HEK293 (cell line): Measurements from ENCODE around the gene PBXIP1.

Experiments used
- ZNF561 ChIP-seq: fragments of 450-650 bp; IDR thresholded peaks from 2 replicates; pipeline ENCODE4 v1.5.1; 2018; ENCODE audit warnings: missing biosample characterization, missing genetic modification characterization, borderline replicate concordance
- TF ChIP-seq, protein P1 (sequence below): fragments of 450-650 bp; formaldehyde crosslinking; optimal IDR thresholded peaks from 2 replicates; pipeline ENCODE3; 2016; ENCODE audit warnings: missing biosample characterization, mild to moderate bottlenecking, missing genetic modification characterization
- TF ChIP-seq, protein P2 (sequence below): fragments of 450-650 bp; formaldehyde crosslinking; IDR thresholded peaks from 2 replicates; pipeline ENCODE4 v1.5.1; 2016; ENCODE audit warnings: missing biosample characterization, missing genetic modification characterization
- TF ChIP-seq, protein P3 (sequence below): fragments of 450-650 bp; IDR thresholded peaks from 2 replicates; pipeline ENCODE4 v1.5.1; 2018; ENCODE audit warnings: missing biosample characterization, missing genetic modification characterization

DNA sequence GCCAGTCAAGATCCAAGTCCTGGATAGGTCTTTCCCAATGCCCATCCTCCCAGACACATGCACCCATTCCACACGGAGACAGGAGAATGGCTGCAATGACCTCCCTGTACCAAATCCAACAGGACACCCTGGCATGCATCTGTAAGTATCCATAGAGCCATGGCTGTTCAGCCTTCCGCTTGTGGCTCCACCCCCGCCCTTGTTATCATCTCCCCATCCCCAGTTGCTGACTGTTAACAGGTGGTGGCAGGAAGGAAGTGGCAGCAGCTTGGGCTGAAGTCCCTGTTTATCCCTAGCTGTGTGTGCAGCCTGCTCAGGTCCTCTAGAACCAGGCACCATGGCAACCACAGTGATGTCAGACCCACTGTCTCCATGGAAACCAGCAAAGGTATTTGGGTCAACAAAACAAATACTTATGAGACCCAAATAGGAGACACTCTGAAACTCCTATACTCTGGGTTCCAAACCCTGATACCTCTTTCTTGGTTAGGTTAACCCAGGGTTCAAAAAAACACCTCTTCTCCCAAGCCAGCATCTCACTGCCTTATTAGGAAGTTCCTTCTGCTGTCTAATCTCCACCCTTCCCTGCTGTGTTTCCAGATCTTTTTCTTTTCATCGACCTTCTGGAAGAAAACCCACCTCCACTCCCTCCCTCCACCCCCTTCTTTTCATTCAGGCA is 721 bp downstream of the PBXIP1 start:
- TF ChIP-seq, protein P1, sequence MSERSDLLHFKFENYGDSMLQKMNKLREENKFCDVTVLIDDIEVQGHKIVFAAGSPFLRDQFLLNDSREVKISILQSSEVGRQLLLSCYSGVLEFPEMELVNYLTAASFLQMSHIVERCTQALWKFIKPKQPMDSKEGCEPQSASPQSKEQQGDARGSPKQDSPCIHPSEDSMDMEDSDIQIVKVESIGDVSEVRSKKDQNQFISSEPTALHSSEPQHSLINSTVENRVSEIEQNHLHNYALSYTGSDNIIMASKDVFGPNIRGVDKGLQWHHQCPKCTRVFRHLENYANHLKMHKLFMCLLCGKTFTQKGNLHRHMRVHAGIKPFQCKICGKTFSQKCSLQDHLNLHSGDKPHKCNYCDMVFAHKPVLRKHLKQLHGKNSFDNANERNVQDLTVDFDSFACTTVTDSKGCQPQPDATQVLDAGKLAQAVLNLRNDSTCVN (tag by site-specific recombination), result no peak
- TF ChIP-seq, protein P2, sequence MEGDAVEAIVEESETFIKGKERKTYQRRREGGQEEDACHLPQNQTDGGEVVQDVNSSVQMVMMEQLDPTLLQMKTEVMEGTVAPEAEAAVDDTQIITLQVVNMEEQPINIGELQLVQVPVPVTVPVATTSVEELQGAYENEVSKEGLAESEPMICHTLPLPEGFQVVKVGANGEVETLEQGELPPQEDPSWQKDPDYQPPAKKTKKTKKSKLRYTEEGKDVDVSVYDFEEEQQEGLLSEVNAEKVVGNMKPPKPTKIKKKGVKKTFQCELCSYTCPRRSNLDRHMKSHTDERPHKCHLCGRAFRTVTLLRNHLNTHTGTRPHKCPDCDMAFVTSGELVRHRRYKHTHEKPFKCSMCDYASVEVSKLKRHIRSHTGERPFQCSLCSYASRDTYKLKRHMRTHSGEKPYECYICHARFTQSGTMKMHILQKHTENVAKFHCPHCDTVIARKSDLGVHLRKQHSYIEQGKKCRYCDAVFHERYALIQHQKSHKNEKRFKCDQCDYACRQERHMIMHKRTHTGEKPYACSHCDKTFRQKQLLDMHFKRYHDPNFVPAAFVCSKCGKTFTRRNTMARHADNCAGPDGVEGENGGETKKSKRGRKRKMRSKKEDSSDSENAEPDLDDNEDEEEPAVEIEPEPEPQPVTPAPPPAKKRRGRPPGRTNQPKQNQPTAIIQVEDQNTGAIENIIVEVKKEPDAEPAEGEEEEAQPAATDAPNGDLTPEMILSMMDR (tag by site-specific recombination), result no peak
- no peak for TF ChIP-seq ZNF561 (tag by site-specific recombination)
- TF ChIP-seq, protein P3, sequence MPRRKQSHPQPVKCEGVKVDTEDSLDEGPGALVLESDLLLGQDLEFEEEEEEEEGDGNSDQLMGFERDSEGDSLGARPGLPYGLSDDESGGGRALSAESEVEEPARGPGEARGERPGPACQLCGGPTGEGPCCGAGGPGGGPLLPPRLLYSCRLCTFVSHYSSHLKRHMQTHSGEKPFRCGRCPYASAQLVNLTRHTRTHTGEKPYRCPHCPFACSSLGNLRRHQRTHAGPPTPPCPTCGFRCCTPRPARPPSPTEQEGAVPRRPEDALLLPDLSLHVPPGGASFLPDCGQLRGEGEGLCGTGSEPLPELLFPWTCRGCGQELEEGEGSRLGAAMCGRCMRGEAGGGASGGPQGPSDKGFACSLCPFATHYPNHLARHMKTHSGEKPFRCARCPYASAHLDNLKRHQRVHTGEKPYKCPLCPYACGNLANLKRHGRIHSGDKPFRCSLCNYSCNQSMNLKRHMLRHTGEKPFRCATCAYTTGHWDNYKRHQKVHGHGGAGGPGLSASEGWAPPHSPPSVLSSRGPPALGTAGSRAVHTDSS (tag by site-specific recombination), result no peak
